ENCODE results near the gene RFX6.

RFX6 gene

GRCh38 chr6:116928677-116929076 lies 51.6 kb downstream of the RFX6 start:
- H3K27me3 ChIP-seq: no peaks in the 10 kb centered on the region

DNA sequence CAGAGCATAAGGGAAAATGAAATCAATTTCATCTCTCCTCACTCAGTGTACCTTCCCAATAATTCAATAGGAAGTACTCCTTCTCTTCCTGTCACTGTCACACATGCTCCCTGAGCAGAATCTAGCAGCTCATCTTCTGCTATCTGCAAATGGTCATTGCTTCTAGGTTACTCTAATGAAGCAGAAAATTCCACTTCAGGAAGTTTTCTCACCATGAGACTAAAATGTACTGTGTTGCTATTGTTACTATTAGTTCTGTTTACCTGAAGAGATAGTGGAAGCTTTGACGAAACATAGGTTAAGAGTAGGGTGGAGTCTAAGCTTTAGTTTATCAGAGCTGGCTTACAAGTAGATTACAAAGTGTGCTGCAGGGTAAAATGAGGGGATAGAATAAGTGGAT lies 52.8 kb downstream of the RFX6 start:
- Histone ChIP-seq H3K27ac (no peak overlapping the region), H3K9me3 (replicated peaks in 1 of 11) (no peaks in the 10 kb centered on the region), H3K4me2 (no peak overlapping the region), H3K4me1 (peaks cover 0 to 5% (median 0%) of the 10 kb centered on the region in 10 experiments; a peak in 1 of 20 replicates), H3K27me3 (no peaks in the 10 kb centered on the region), H3K4me3 (no peak overlapping the region), H4K20me1 (no peaks in the 10 kb centered on the region; a peak in 1 of 22 replicates), H3K9ac (no peak overlapping the region), H3K36me3 (no peaks in the 10 kb centered on the region)
- TF ChIP-seq Cebpa-rat (IDR thresholded peaks at IDR 0.05): no peak

More at GRCh38 chr6:116928677-116929076, 51.6 kb downstream of the RFX6 start:
- no peak overlapping the region for H3K4me3 ChIP-seq
- H3K9ac ChIP-seq: no peak overlapping the region
- no peak for TF ChIP-seq Cebpa-rat (IDR thresholded peaks at IDR 0.05)
- no peaks in the 10 kb centered on the region for H3K9me3 ChIP-seq (replicated peaks in 1 of 11)
- H3K36me3 ChIP-seq: no peaks in the 10 kb centered on the region
- H3K4me2 ChIP-seq: no peak overlapping the region
- H4K20me1 ChIP-seq: no peaks in the 10 kb centered on the region; a peak in 1 of 22 replicates
- H3K4me1 ChIP-seq: peaks cover 0 to 5% (median 0%) of the 10 kb centered on the region in 10 experiments; a peak in 1 of 20 replicates
- H3K27ac ChIP-seq: no peak overlapping the region

DNA sequence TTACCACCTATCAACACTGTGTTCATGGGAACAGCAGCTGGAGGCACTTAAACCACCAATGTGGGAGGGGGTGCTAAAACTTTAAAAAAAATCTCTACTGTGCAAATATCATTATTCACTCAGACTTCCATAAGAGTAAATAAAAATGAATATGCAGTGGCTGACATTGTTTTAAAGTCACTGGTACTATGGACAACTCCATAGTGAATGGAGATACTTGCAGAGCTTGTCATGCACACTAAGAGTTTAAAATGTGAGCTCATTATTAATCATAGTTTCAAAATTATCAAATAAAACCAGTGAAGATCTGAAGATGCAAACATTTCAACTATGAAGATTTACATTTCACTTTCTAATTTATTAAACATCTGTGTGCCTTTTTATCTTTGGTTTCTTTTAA lies 54.4 kb downstream of the RFX6 start:
- no peaks in the 10 kb centered on the region for H3K27me3 ChIP-seq
- no peaks in the 10 kb centered on the region; a peak in 1 of 22 replicates for H4K20me1 ChIP-seq
- no peak overlapping the region for H3K4me2 ChIP-seq
- H3K4me1 ChIP-seq: peaks cover 0 to 5% (median 0%) of the 10 kb centered on the region in 10 experiments; a peak in 1 of 20 replicates
- no peak for TF ChIP-seq Cebpa-rat (IDR thresholded peaks at IDR 0.05)
- H3K9ac ChIP-seq: no peak overlapping the region
- H3K36me3 ChIP-seq: no peaks in the 10 kb centered on the region
- H3K4me3 ChIP-seq: no peak overlapping the region
- H3K9me3 ChIP-seq (replicated peaks in 1 of 11): no peaks in the 10 kb centered on the region
- H3K27ac ChIP-seq: no peak overlapping the region

GRCh38 chr6:116932496-116932895 lies 55.5 kb downstream of the RFX6 start:
- TF ChIP-seq Cebpa-rat (IDR thresholded peaks at IDR 0.05): no peak
- no peak overlapping the region for H3K9ac ChIP-seq
- no peaks in the 10 kb centered on the region for H3K27me3 ChIP-seq
- H4K20me1 ChIP-seq: no peaks in the 10 kb centered on the region
- no peaks in the 10 kb centered on the region for H3K9me3 ChIP-seq (replicated peaks in 1 of 11)
- H3K4me1 ChIP-seq: peaks cover 0 to 5% (median 0%) of the 10 kb centered on the region in 10 experiments; a peak in 1 of 20 replicates
- H3K4me2 ChIP-seq: no peak overlapping the region
- H3K4me3 ChIP-seq: no peak overlapping the region
- H3K36me3 ChIP-seq: no peaks in the 10 kb centered on the region
- H3K27ac ChIP-seq: no peak overlapping the region

DNA sequence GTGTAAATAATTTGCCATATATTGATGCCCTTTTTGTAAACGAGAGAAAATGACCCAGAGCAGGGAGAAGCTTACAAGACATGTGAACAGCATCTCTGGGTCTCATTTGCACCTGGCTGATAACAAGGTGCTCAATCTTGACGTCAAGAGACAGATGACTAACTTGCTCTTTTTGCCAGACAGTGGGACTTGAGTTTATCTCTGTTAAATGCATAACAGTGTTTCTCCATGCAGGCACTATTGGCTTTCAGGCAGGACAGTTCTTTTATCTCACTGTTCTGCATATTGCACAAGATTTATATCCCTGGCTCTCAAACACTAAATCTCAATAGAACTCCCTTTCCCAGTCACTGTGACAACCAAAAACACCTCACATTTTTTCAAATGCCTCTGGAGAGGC lies 56.4 kb downstream of the RFX6 start:
- Histone ChIP-seq H3K4me1 (no peaks in the 10 kb centered on the region), H3K27me3 (no peaks in the 10 kb centered on the region), H3K9me3 (replicated peaks in 1 of 11) (no peaks in the 10 kb centered on the region), H4K20me1 (no peaks in the 10 kb centered on the region), H3K4me2 (no peak overlapping the region), H3K4me3 (no peak overlapping the region), H3K36me3 (no peaks in the 10 kb centered on the region), H3K9ac (no peak overlapping the region), H3K27ac (no peak overlapping the region)
- no peak for TF ChIP-seq Cebpa-rat (IDR thresholded peaks at IDR 0.05)

- Histone ChIP-seq H3K4me3 (no peak overlapping the region), H3K4me2 (no peak overlapping the region), H3K27ac (no peak overlapping the region), H3K9me3 (replicated peaks in 1 of 11) (no peaks in the 10 kb centered on the region), H3K4me1 (no peaks in the 10 kb centered on the region), H3K27me3 (no peaks in the 10 kb centered on the region), H4K20me1 (no peaks in the 10 kb centered on the region), H3K36me3 (no peaks in the 10 kb centered on the region), H3K9ac (no peak overlapping the region)
- TF ChIP-seq Cebpa-rat (IDR thresholded peaks at IDR 0.05): no peak
These were observed 61.3 kb downstream of the RFX6 start for GRCh38 chr6:116938305-116938704.

DNA sequence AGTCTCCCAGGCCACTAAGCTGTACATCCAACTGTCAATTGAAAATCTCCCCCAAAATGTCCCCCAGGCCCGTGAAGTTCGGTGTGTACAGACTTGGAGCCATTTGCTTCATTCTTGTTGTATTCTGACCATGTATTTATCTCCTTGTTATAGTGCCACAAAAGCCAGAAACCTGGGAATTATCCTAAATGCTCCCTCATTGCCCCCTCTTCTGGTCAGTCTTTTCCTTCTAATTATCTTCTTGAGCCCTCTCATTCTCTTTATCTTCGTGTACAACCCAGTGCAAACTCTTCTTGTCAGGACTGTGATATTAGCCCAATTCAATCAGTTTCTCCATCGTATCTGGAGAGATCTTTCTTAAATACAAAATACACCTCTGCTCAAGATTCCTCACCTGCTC lies 64.7 kb downstream of the RFX6 start:
- no peak overlapping the region for H3K4me3 ChIP-seq
- H3K27me3 ChIP-seq: no peaks in the 10 kb centered on the region
- no peak overlapping the region for H3K9ac ChIP-seq
- H3K4me1 ChIP-seq: no peaks in the 10 kb centered on the region
- H3K36me3 ChIP-seq: no peaks in the 10 kb centered on the region
- TF ChIP-seq Cebpa-rat (IDR thresholded peaks at IDR 0.05): no peak
- no peak overlapping the region for H3K4me2 ChIP-seq
- no peaks in the 10 kb centered on the region for H4K20me1 ChIP-seq
- no peaks in the 10 kb centered on the region for H3K9me3 ChIP-seq (replicated peaks in 1 of 11)
- no peak overlapping the region for H3K27ac ChIP-seq

- Histone ChIP-seq H3K36me3 (no peaks in the 10 kb centered on the region), H3K4me2 (no peak overlapping the region), H3K4me1 (no peaks in the 10 kb centered on the region)
These were observed 68.8 kb downstream of the RFX6 start for GRCh38 chr6:116945809-116946208.

GRCh38 chr6:116948533-116949304 lies 71.7 kb downstream of the RFX6 start:
- H3K4me1 ChIP-seq: no peaks in the 10 kb centered on the region
- H3K27me3 ChIP-seq: no peaks in the 10 kb centered on the region
- H3K4me2 ChIP-seq: no peak overlapping the region
- no peak overlapping the region for H3K27ac ChIP-seq
- H3K36me3 ChIP-seq: no peaks in the 10 kb centered on the region
- TF ChIP-seq Cebpa-rat (IDR thresholded peaks at IDR 0.05): no peak
- no peak overlapping the region for H3K4me3 ChIP-seq
- H4K20me1 ChIP-seq: no peaks in the 10 kb centered on the region
- H3K9ac ChIP-seq: no peak overlapping the region
- H3K9me3 ChIP-seq (replicated peaks in 1 of 11): no peaks in the 10 kb centered on the region

More at GRCh38 chr6:116945809-116946208, 68.8 kb downstream of the RFX6 start:
- TF ChIP-seq Cebpa-rat (IDR thresholded peaks at IDR 0.05): no peak
- H3K9me3 ChIP-seq (replicated peaks in 1 of 11): no peaks in the 10 kb centered on the region
- H3K9ac ChIP-seq: no peak overlapping the region
- H3K27ac ChIP-seq: no peak overlapping the region
- no peaks in the 10 kb centered on the region for H3K27me3 ChIP-seq
- no peaks in the 10 kb centered on the region for H4K20me1 ChIP-seq
- H3K4me3 ChIP-seq: no peak overlapping the region

- H3K27ac ChIP-seq: no peak overlapping the region
- no peaks in the 10 kb centered on the region for H3K27me3 ChIP-seq
- H4K20me1 ChIP-seq: no peaks in the 10 kb centered on the region
- H3K9ac ChIP-seq: no peak overlapping the region
- no peak overlapping the region for H3K4me2 ChIP-seq
- H3K36me3 ChIP-seq: no peaks in the 10 kb centered on the region
- H3K4me3 ChIP-seq: no peak overlapping the region
- no peak for TF ChIP-seq Cebpa-rat (IDR thresholded peaks at IDR 0.05)
- no peaks in the 10 kb centered on the region for H3K4me1 ChIP-seq
- no peaks in the 10 kb centered on the region for H3K9me3 ChIP-seq (replicated peaks in 1 of 11)
These were observed 72.9 kb downstream of the RFX6 start for GRCh38 chr6:116949964-116950363.
